ENCODE results near the gene CEP104. TPM values are rescaled to one million over a fixed set of nuclear protein-coding genes. Genes with fewer than 3 reads are reported as not detected.

CEP104 gene
- total and polyA plus RNA-seq, 10 of the 15 experiments (the other 5 are each of a cell fraction or from before 2014, with no cell fraction given): 7.2 to 34.8 (median 19.3) TPM

- Histone ChIP-seq H2AFZ (ENCODE audit: control insufficient read depth, low read depth, low read length) (no peak overlapping the region), H3K36me3 (ENCODE audit: control insufficient read depth in 2 of 2, insufficient read depth in 2 of 2, low read length in 1 of 2) (peaks cover 28% of the 10 kb centered on the region in 2 experiments), H3K9me3 (replicated peaks; ENCODE audit: control insufficient read depth, insufficient read depth, low read length) (no peaks in the 10 kb centered on the region), H3K79me2 (ENCODE audit: control insufficient read depth, insufficient read depth, low read length) (peaks cover 3% of the 10 kb centered on the region), H3K4me1 (ENCODE audit: control insufficient read depth, insufficient read depth, low read length) (peaks cover 14% of the 10 kb centered on the region), H3K4me2 (ENCODE audit: control insufficient read depth, insufficient read depth) (no peak overlapping the region), H3K27ac (ENCODE audit: control insufficient read depth, insufficient read depth) (no peak overlapping the region), H3K9ac (ENCODE audit: control insufficient read depth, insufficient read depth, low read length) (no peak overlapping the region), H3K27me3 (replicated peaks in 1 of 2; ENCODE audit: control insufficient read depth in 2 of 2, insufficient read depth in 2 of 2, low read length in 1 of 2) (no peaks in the 10 kb centered on the region), H4K20me1 (ENCODE audit: control insufficient read depth, insufficient read depth) (no peaks in the 10 kb centered on the region), H3K4me3 (no peak overlapping the region)
- in situ Hi-C loops (cut with MboI) (no loop called here), intact Hi-C loops (cut with micrococcal nuclease; ENCODE audit: unreplicated experiment) (no loop called here)
- ChIA-PET CTCF (interaction anchor here (2.7 kb wide), 1 partner anchor 8 kb away, joined by 6 read pairs; no protein-coding TSS in a partner anchor), SMC1A (ENCODE audit: uncharacterized antibody, unreplicated experiment) (no interaction called here), POLR2A (no interaction called here), RAD21 (ENCODE audit: unreplicated experiment) (no interaction called here)
- BruUV-seq (replicated peaks): no TSS peak
- TF ChIP-seq POLR2A (IDR thresholded peaks at IDR 0.05; ENCODE audit: low read depth, low read length): peak; percentile 26; the same call in 1 of the 2 replicates
- TF ChIP-seq MYB (IDR thresholded peaks at IDR 0.05; ENCODE audit: borderline replicate concordance, low read depth, low read length): no peak
- WGBS (ENCODE audit: insufficient coverage, insufficient replicate concordance, low lambda C conversion rate, missing lambda C conversion rate): 92% methylated on average over 27 of the region's 30 CpGs
- FAIRE-seq: no peak
- DNase-seq (ENCODE audit: low read depth, low spot score): no peak
- no peak for ATAC-seq
Measured at GRCh38 chr1:3783651-3784474, 73.1 kb downstream of the CEP104 start.

GRCh38 chr1:3780901-3781300, 76.1 kb downstream of the CEP104 start:
- SMC1A ChIA-PET (ENCODE audit: uncharacterized antibody, unreplicated experiment): no interaction called here
- TF ChIP-seq RELB (IDR thresholded peaks at IDR 0.05; ENCODE audit: low read depth) (no peak), HDGF (IDR thresholded peaks at IDR 0.05) (no peak), NKRF (conservative IDR thresholded peaks at IDR 0.05) (no peak), TCF12 (IDR thresholded peaks at IDR 0.05; ENCODE audit: low read depth, low read length) (no peak), BCL11A (IDR thresholded peaks at IDR 0.05; ENCODE audit: low read depth, low read length) (no peak), NR2F1 (conservative IDR thresholded peaks at IDR 0.05) (no peak), CEBPZ (IDR thresholded peaks at IDR 0.05; ENCODE audit: low read depth, low read length) (no peak)

More at GRCh38 chr1:3780901-3781300, 76.1 kb downstream of the CEP104 start:
- 98% methylated on average over 21 of the region's 21 CpGs for WGBS (ENCODE audit: insufficient coverage, insufficient replicate concordance, low lambda C conversion rate, missing lambda C conversion rate)
- Histone ChIP-seq H3K79me2 (ENCODE audit: control insufficient read depth, insufficient read depth, low read length) (no peaks in the 10 kb centered on the region), H3K9me3 (replicated peaks; ENCODE audit: control insufficient read depth, insufficient read depth, low read length) (no peaks in the 10 kb centered on the region), H3K9ac (ENCODE audit: control insufficient read depth, insufficient read depth, low read length) (no peak overlapping the region), H3K27me3 (replicated peaks in 1 of 2; ENCODE audit: control insufficient read depth in 2 of 2, insufficient read depth in 2 of 2, low read length in 1 of 2) (no peaks in the 10 kb centered on the region), H4K20me1 (ENCODE audit: control insufficient read depth, insufficient read depth) (no peaks in the 10 kb centered on the region), H3K4me2 (ENCODE audit: control insufficient read depth, insufficient read depth) (no peak overlapping the region), H3K36me3 (ENCODE audit: control insufficient read depth in 2 of 2, insufficient read depth in 2 of 2, low read length in 1 of 2) (peaks cover 18 to 22% of the 10 kb centered on the region in 2 experiments), H3K4me3 (no peak overlapping the region), H2AFZ (ENCODE audit: control insufficient read depth, low read depth, low read length) (no peak overlapping the region), H3K27ac (ENCODE audit: control insufficient read depth, insufficient read depth) (no peak overlapping the region), H3K4me1 (ENCODE audit: control insufficient read depth, insufficient read depth, low read length) (peaks cover 3% of the 10 kb centered on the region)
- ChIA-PET CTCF (no interaction called here), RAD21 (ENCODE audit: unreplicated experiment) (no interaction called here), POLR2A (no interaction called here)
- ATAC-seq (no peak), FAIRE-seq (no peak), DNase-seq (ENCODE audit: low read depth, low spot score) (no peak)
- in situ Hi-C loops (cut with MboI) (no loop called here), intact Hi-C loops (cut with micrococcal nuclease; ENCODE audit: unreplicated experiment) (no loop called here)
- BruUV-seq (replicated peaks): no TSS peak
